Measurements from ENCODE around the gene MYO1F.
"Not testable (repeated sequence)": the region's sequence is repeated elsewhere in the genome, so short reads cannot be mapped to it uniquely, and the experiment has no call there.

MYO1F gene

DNA sequence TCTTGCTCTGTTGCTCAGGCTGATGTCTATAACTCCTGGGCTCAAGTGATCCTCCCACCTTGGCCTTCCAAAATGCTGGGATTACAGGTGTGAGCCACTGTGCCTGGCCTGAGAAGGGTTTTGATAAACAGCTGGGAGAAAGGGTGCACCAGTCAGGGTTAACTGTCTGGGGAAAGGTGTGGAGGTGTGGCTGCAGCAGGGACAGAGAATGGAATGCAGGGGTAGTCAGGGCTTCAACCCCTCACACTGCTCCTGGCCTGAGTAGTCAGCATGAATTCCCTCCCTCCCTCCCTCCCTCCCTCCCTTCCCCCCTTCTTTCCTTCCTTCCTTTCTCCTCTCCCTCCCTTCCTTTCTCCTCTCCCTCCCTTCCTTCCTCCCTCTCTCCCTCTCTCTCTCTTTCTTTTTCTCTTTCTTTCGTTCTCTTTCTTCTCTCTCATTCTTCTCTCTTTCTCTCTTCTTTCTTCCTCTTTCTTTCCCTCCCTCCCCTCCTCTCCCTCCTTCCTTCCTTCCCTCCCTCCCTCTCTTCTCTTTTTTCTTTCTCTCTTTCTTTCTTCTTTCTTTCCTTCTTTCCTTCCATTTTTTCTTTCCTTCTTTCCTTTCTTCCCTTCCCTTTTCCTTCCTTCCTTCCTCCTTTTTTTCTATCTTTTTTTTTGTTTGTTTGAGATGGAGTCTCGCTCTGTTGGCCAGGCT, 16.0 kb downstream of the MYO1F start:
- DNase-seq, result no peak

- DNase-seq, result no peak
These were observed 18.9 kb downstream of the MYO1F start for GRCh38 chr19:8558325-8558724.

DNA sequence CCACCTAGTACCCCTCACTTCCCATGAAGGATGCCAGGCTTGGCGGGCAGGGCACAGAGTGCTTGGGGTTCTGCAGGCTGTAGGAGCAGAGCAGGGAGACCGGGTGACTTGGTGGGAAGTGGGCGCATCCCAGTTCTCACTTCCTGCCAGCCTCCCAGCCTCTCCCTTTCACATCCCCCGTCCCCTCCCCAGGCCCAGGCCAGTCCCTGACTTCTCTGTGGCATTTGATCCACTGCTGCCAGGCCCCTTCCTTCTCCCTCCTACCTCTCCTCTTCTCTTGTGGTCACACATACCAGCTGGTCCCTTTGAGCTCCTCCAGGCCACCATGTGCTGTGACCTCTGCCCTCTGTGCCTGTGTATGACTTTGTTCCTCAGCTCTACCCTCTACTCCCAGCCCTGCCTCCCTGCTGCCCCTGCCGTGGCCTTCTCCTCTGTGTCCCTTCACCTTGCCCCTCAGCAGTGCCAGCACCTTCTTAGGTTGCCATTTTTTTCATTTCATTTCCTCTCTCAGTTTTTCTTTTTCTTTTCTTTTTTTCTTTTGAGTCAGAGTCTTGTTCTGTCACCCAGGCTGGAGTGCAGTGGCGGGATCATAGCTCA, 19.5 kb downstream of the MYO1F start:
- DNase-seq, result no peak

DNA sequence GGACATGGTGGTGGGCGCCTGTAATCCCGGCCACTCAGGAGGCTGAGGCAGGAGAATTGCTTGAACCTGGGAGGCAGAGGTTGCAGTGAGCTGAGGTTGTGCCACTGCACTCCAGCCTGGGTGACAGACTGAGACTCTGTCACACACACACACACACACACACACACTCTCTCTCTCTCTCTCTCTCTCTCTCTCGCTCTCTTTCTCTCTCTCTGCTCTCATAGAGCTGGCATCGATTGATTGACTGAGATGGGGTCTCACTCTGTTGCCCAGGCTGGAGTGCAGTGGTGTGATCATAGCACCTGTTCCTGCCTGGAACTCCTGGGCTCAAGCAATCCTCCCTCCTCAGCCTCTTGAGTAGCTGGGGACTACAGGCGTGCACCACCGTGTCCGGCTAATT, 23.5 kb downstream of the MYO1F start:
- not testable (repeated sequence) for DNase-seq

DNA sequence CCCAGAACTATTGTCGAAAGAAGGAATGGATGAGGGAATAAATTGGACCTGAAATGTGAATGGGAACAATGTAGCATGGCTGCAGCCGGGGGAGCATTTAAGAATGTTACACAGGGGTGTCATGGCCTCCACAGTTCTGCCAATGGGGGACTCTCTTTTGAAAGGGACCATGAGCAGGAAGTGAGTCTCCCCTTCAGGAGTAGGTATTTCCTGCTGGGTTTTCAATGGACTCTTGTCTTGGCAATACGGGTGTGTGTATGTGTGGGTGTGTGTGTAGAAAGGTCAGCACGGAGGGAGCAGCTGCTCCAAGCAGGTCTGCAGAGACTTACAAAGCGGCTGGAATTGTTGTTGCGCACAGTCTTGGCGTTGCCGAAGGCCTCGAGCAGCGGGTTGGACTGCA, 24.4 kb downstream of the MYO1F start:
- no peak for DNase-seq

DNA sequence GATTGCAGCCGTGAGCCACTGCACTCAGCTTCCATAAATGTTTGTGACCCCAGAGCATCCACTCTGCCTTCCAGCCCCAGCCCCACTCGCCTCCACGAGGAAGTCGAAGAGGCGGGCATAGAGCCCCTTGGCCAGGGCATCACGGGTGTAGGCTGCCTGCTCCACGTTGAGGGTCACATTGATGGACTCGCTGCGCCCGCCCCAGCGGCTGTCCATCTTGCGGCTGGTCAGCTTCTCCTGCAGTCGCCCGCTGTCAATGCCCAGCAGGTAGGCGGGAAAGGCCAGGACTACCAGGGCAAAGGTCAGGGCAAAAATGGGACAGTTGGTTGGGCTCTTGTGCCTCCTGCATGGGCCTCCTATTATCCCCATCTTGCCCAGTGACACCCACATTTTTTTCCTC, 27.2 kb downstream of the MYO1F start:
- no peak for DNase-seq

DNA sequence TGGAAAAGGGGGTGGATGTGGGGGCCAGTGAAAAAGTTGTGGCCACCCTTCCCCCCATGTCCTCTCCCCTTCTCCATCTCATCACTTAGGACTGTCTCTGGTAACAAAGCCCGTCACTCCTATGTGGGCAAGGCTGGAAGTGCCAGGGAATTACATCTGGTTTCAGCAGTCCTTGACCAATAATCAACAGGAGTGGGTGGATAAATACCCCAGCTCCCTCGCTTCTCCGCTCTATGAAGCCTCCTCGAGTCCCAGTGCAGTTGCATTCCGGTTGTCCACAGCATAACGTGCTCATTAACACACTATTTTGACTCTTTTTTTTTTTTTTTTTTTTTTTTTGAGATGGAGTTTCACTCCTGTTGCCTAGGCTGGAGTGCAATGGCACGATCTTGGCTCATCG, 31.5 kb downstream of the MYO1F start:
- no peak for DNase-seq

GRCh38 chr19:8544168-8544567, 33.1 kb downstream of the MYO1F start:
- DNase-seq, result no peak

GRCh38 chr19:8539621-8540149, 37.6 kb downstream of the MYO1F start:
- DNase-seq, result no peak

DNA sequence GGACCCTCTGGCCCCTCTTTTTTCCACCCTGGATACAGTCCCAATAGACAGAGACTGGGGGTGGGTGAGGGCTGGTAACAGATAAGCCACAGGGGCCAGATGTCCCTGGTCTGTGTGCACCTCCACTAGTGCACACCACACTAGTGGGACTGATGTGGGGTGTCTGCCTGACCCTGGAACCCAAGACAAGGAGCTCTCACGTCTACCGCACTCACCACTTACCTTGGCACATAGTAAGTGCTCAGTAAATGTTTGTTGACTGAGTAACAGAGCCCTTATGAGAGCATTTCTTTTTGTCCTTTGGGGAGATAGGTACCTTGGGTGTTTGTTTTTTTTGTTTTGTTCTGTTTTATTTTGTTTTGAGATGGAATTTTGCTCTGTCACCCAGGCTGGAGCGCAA, 40.1 kb downstream of the MYO1F start:
- DNase-seq, result no peak

GRCh38 chr19:8536282-8536681, 41.0 kb downstream of the MYO1F start:
- DNase-seq, result no peak

- DNase-seq, result no peak
These were observed 45.0 kb downstream of the MYO1F start for GRCh38 chr19:8532225-8532624.

GRCh38 chr19:8531470-8531869, 45.8 kb downstream of the MYO1F start:
- DNase-seq, result no peak

DNA sequence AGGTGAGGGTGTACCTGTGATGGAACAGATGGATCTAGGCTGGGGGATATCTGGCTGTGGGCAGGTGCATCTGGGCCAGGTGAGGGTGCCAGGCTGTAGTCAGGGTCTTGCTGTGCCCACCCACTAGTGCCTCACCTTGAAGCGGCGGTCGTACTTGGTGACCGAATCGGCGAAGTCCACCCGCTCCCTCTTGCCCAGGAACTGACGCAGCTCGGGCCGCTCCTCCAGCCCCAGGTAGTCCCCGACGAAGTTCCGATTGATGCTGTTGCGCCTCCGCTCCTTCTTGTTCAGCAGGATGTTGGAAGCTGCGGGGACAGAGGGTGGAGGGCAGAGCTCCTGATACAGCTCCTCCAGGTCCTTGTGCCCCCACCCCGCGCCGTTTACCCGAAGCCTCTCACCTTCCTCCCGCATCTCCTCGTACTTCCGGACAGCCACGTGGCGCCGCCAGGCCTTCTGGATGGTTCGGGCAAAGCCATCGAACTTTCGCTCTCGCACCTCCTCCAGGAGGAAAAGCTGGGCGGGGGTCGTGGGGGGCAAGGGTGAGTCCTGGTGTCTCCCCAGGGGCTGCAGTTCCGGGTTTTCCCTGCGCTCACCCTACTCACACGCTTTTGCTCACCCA, 47.1 kb downstream of the MYO1F start:
- DNase-seq, result no peak

GRCh38 chr19:8529369-8530006, 47.8 kb downstream of the MYO1F start:
- DNase-seq, result no peak

- DNase-seq, result no peak
These were observed 48.7 kb downstream of the MYO1F start for GRCh38 chr19:8528500-8528899.

DNA sequence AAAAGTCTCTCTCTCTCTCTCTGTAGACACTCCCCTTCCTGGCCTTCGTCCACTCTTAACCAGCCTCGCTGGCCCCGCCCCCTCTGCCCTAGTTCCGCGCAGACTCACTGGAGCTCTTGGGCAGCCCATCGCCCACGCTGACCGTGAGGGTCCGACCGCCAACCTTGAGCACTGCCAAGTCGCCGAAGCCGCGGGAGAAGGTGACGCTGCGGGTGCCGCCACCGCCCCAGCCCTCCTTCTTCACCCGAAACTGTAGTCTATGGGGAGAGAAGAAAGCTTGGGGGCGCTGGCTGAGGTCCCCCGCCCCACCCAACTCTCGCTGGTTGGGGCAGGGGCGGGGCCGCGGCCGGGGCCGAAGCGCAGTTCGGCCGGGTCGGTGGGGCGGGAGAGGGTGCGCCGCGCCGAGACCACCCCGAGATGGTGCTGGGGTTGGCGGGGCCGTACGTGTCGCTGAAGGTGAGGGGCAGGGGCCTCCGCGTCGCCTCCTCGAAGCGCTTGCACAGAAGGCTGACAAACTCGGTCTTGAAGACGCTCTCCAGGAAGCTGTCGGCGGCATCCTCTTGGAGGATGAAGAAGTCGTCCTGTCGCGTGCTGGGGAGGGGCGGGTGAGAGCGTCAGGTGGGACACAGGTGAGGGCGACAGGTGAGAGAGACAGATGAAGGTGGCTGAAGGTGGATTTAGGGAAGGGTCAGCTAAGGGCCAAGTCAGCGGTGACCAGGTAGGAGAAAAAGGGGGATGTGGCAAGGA, 50.7 kb downstream of the MYO1F start:
- no peak for DNase-seq

DNA sequence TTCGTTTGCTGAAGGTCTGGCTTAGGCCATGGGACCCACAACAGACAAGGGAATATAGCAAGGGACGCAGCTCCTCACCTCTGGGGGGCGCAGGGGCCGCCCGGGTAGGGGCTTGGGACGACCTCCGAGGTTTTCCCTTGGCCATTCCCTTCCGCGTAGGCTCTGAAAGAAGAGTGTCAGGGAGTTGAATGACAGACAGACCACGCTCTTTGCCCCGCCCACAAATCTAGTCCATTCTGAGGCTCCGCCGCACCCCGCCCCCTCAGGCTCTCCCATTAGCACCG, 51.9 kb downstream of the MYO1F start:
- no peak for DNase-seq

- DNase-seq, result no peak
These were observed 57.9 kb downstream of the MYO1F start for GRCh38 chr19:8519388-8519787.

DNA sequence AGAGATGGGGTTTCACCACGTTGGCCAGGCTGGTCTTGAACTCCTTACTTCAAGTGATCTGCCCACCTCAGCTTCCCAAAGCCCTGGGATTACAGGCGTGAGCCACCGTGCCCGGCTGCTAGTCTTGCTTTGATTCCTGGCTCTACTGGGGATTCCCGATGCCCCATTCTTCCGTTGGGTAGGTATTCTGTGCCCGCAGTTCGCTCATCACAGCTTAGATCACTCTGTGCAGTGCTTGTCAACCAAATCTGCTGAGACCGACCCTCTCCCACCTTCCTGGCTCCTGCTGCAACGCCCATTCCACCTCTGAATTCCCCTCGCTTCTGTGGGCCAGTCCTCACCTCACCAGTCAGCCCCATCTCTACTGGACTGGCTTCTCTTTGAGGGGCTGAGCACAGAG, 58.7 kb downstream of the MYO1F start:
- DNase-seq, result no peak

DNA sequence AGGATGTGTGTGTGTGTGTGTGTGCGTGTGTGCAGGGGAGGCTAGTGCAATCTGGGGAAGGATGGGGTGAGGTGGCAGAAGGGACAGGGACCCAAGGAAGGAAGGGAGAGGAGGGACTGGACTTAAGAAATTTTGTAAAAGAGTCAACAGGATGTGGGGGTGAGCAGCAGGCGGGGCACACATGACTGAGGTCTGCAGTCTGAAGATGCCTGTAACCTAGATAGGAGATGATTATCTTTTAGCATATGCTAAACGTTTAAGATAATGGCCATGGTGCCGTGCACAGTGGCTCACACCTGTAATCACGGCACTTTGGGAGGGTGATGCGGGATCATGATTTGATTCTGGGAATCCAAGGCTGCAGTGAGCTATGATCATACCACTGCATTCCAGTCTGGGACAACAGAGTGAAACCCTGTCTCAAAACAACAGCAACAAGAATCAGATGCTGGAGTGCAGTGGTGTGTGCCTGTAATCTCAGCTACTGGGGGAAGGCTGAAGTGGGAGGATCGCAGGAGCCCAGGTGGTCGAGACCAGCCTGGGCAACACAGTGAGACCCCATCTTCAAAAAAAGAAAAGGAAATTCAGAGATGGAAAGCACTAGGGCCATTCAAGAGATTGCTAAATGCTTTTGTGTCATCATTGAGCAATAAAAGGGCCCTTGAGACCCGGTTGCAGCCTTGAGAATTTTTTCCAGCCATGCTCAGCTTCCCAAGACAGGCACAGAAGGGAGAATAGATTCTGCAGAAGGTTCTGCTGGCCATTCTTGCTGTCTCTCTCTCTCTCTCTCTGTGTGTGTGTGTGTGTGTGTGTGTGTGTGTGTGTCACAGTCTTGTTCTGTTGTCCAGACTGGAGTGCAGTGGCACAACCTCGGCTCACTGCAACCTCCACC, 59.4 kb downstream of the MYO1F start:
- DNase-seq, result peak; percentile 48

GRCh38 chr19:8515317-8515716, 61.9 kb downstream of the MYO1F start:
- DNase-seq, result peak; percentile 57

Measured in activated naive CD4-positive, alpha-beta T cell treated with Interleukin-2 at 50 U/mL for 16 hours (primary cell).